ENCODE measurements around the gene DNAH6.
"Not testable (repeated sequence)": the region's sequence is repeated elsewhere in the genome, so short reads cannot be mapped to it uniquely, and the experiment has no call there.

DNAH6 gene

DNA sequence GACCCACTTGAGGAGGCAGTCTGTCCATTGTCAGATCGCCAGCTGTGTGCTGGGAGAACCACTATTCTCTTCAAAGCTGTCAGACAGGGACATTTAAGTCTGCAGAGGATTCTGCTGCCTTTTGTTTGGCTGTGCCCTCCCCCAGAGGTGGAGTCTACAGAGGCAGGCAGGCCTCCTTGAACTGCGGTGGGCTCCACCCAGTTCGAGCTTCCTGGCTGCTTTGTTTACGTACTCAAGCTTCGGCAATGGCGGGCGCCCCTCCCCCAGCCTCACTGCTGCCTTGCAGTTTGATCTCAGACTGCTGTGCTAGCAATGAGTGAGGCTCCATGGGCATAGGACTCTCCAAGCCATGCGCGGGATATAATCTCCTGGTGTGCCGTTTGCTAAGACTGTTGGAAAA lies 5.3 kb upstream of the DNAH6 start:
- not testable (repeated sequence) for DNase-seq (ENCODE audit: low read depth)

DNA sequence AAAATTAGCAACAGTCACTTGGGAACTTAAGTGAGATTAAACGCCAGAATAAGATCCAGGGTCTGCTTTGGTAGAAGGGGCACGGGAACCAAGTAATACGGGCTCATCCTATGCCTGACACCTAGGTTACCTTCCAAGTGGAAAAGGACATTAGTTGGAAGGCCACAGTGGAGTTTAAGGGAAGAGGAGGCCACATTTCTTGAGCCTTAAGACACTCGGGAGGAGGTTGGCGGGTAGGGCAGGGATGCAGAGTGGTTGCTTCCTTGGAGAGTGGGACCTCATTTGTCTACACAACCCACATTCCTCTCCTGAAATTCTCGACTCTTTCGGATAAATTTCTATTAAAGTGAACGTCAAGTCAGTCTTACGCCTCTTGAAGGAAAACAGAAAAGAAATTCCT lies 510 bp upstream of the DNAH6 start:
- DNase-seq (ENCODE audit: low read depth) = no peak

DNA sequence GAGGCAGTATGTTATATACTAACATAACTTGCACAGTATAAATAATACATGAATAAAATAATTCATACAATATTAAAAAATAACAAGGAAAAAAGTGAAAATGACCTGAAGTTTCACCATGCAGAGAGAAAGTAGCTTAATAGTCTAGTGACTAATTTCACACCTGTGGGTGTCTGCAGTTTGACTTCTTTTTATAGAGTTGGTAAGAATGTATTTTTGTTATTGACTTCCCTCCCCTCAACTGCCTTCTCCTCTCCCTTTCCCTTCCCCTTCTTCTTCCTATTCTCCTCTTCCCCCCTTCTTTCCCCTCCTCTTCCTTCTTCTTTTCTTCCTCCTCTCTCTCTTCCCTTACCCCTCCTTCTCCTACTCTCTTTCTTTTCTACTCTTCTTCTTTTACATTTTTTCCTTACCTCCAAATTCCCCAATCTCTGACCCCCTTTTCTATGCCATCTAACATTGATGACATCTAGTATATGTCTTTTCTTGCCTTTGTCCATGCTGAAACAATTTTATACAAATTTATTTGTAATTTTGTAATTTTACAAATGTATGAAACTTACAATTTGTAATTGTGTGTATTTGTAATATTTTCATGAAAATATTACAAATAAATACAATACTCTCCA lies 3.1 kb downstream of the DNAH6 start:
- DNase-seq (ENCODE audit: low read depth) = no peak

DNA sequence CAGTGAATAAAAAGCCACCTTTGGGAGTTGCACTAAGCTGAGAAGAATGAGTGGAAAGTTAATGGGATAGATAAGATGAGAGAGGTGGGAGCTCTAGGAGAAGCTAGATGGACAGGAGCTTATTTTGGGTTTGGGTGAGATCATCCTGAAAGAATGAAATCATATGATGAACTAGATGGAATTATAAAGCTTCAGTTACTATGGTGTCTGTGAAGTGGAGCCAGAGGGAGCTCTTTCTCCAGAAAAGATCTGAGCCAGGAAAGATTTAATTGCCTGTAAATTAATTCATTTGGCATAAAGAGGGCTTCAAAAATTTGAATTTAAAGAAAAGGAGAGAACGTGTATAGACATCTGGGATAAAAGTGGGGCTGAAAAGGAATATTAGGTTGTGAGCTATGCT lies 10.3 kb downstream of the DNAH6 start:
- no peak for DNase-seq (ENCODE audit: low read depth)

DNA sequence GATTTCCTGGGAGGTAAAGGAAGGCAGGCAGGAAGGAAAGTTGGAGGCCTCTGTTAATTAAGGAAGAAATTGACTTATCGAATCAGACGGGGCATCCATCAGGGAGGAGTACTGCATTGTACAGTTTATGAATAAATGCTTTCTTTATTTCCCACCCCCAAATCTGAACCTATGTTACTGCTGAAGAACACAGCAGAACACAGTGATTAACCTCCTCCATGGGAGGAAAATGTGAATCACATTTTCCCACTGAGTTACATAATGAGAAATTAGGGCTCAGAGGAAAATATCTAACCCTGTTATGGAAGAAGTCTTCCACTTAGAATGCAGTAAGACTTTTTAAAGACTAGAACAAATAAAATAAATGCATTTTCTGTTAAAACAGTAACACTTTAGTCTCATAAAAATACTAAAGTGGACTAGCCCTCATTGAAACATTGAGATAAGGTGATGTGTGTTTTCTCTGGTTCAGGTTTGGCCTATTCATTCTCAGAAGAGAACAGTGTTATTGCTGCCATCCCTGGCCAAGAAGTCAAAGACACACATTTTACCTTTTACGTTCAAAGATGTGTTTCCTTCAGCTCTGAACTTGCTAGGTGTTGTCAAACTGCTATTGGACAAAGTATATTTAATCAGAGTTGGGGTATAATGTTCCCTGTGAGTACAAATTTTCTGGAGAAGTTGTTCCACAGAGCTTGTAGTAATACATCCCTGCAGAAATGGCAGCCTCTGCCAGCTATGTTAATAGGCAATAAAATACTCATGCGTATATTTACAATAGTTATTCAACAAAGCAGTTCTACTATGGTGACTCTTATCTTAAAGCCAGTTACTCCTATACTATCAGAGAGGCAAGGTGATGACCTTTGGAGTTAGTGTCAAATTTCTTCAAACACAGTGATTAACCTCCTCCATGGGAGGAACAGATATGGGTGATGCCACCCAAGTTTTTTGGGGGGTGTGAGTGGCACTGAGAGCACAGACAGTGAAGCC lies 11.1 kb downstream of the DNAH6 start:
- no peak for DNase-seq (ENCODE audit: low read depth)

DNA sequence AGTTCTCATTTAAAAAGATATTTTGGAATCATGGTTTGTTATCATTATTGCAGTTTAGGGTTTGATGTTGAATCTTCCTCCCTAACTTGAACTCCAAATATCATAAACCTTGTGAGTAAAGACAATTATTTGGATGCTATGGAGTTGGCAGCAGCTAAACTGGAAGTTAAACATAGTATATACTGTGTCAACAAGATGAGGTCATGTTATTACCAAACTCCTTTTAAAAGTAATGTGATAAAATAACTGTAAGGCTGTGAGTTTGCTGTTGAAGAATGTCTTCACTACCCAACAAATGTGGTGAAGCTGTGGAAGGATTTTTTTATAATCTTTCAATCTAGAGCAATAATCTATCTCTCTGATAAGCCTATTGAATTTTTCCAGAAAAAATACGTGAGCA lies 16.0 kb downstream of the DNAH6 start:
- DNase-seq (ENCODE audit: low read depth) = no peak

DNA sequence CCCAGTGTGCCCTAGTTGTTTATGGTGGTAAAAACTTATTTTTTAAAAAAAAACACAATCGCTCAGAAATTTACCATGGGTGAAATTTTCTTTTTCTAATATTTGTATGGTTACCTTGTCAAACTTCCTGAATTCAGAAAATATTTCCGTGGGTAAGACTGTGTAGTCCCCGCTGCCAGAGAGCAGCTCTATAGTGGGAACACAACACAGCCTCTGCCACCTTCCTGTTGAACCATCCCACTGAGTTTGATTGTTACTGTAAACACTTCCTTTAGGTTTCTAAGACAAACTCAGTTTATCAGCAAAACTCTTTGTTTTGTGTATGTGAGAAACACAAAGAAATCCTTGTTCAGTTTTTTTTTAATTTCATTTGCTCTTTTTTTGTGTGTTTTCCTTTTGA lies 17.9 kb downstream of the DNAH6 start:
- no peak for DNase-seq (ENCODE audit: low read depth)

DNA sequence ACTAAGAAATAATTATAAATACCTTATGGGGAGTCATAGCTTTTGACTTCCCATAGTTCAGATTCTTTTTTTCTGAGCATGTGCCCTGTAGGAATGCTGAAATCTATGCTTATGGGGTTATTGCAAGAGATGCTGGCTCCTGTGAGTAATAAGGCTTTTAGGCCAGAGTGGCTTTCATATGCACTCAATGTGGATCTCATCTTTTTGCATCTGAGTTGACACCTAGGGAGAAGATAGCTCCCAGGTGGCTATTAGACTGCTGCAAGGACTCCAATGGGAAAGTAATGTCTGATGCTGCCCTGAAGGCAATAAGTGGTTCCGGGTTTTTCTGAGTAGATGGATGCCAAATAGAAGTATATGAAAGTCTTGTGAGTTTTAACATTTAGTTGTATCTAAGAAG lies 21.0 kb downstream of the DNAH6 start:
- no peak for DNase-seq (ENCODE audit: low read depth)

DNA sequence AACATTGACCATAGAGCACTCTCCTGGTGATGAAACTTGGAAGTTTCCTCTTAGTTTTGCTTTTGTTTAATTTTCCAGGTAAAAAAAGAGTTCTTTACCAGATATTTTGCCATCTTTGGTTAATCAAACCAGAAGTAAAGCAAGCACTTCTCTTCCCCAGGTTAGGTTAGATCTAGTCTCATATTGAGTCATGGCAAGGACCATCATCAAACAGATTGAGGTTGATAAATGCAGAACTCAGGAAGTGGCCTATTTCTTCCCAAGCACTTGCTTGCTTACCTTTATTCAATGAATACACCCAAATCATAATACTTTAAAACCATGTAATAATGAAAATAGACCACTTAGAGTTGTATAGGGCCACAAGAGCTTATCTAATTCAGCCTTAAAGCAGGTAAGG lies 23.4 kb downstream of the DNAH6 start:
- no peak for DNase-seq (ENCODE audit: low read depth)

DNA sequence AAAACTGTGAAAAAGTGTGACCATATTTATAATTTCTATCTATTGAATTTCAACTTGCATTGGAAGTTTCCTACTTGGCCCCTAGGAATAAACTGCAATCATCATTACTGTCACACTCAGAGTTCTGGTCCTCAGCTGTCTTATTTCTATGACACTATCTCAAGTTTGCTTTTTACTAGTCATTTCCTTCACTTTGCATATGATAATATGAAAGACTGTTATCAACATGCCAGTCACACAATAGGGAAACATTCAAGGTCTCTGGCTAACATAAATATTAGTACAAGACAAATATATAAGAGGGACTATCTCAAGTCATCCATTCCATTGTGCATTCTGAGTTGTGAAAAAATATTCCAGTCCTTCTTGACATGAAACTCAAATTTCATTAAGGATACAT lies 28.7 kb downstream of the DNAH6 start:
- no peak for DNase-seq (ENCODE audit: low read depth)

DNA sequence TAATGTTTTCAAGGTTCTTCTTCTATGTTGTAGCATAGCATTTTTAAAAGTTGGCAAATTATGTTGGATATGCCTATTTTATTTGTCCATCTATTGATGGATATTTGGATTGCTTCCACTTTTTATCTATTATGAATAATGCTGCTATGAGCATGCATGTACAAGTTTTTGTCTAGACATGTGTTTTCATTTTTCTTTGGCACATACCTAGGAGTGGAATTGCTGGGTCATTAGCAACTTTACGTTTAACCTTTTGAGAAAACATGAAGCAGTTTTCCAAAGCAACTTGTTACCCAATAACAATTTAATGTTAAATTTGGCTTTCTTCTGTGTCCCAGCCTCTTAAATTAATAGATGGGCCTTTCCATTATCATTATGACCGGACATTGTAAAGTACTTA lies 30.3 kb downstream of the DNAH6 start:
- no peak for DNase-seq (ENCODE audit: low read depth)

DNA sequence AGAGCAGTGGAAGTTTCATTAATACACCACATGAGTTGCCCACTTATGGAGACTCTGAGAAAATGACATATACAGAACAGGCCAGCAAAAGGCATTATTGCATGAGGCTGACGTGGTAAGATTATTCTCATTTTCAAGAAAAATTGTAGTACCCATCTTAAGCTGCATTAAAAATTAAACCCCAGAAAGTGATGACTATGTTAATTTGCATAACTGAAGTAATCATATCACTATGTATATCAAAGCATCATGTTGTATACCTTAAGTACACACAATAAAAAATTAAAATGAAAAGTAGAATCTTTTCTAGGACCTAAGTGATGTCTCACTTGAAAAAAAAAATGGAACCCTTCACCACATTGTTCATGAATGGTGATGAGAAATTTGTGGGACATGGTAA lies 32.0 kb downstream of the DNAH6 start:
- DNase-seq (ENCODE audit: low read depth) = no peak

DNA sequence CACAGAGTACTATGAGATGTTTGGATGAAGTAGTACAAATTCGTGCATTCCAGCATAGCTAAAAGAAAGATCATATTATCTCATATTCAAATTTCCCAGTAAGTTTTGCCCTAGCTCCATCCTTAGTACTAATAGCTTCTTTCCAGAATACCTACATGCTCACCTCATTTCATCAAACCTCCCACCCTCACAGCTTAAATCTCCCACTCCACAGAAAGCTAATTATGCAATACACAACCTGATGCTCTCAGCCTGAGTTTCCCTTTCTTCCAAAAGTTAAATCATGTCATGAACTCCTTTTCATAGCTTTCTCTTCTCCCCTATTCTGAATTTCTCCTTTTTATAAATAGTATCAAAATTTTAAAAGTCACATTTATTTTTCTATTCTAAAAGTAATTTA lies 34.6 kb downstream of the DNAH6 start:
- DNase-seq (ENCODE audit: low read depth) = no peak

DNA sequence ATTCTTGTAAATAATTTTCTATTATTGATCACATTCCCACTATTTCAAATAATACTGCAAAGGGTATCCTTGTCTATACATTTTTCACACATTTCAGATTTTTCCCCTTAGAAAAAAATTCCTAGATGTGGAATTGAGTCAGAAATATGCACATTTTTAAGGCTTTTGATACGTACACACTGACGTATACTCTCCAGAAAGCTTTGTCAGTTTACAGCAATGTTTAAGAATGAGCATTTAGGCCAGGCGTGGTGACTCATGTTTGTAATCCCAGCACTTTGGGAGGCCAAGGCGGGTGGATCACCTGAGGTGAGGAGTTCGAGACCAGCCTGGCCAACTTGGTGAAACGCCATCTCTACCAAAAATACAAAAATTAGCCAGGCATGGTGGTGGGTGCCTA lies 35.2 kb downstream of the DNAH6 start:
- not testable (repeated sequence) for DNase-seq (ENCODE audit: low read depth)

DNA sequence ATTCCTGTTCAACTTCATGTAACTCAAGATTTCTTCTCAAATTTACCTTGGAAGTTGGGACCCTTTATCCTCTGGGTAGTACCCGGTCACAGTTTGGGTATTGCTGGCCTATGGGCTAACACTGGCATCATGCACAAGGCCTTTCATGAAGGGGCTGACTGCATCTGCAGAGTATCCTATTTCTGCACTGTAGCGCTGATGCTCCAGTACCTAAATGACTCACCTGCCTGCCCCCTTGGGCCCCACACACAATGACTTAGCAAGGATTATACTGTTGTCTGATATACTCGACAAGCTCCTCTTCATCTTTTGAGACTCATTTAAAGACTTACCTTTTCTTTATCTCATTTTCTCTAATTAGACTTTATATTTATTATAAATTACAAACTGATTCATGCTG lies 39.9 kb downstream of the DNAH6 start:
- no peak for DNase-seq (ENCODE audit: low read depth)

DNA sequence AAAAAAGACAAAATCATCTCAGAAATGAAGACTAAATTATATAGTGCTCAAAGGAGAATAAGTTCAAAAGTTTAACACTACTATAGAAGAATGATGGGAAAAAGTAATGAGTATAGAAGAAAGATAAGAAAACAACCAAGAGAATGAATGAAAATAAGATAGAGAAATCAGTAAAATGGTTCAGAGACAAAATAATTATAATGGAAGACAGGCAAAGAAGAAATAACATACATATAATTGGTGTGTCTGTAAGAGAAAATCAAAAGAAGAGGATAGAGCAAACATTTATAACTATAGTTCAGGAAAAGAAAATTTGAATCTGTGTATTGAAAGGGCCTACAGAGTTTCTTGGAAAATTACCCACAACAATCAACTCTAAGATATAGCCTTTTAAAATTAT lies 43.5 kb downstream of the DNAH6 start:
- DNase-seq (ENCODE audit: low read depth) = no peak

DNA sequence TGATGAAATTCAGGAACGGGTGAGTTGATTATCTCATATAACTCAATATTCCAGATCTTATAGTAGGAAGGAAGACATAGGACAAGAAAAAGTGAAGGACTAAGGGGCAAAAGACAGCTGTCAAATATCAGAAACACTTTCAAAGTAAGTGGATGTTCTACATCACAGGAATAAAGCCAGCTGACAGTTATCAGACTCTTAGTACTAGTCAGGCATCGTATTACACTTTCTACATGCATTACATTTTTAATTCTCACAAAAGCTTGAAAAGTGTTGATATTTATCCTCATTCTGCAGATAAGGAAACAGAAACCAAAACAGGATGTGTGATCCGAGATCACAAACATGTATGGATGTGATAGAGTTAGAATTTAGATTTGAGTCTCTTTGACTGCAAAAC lies 63.4 kb downstream of the DNAH6 start:
- no peak for DNase-seq (ENCODE audit: low read depth)

DNA sequence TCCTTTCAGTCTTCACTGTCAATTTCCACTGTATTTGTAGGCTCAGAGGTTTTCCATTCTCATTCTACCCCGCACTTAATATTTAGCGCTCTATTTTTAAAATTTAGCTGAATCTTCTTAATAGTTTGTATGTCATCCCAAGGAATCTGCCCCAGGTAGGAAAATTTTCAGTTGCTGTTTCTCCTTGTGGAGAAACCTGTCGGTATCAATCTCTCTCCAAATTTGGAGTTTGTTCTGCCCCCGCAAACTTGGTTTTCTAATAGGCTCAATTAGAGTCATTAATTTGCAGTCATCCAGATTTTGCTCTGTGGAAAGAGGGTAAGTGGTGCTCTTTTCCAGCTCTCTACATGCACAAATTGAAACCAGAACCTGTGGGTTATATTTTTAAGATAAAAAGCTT lies 87.6 kb downstream of the DNAH6 start:
- DNase-seq (ENCODE audit: low read depth) = no peak

DNA sequence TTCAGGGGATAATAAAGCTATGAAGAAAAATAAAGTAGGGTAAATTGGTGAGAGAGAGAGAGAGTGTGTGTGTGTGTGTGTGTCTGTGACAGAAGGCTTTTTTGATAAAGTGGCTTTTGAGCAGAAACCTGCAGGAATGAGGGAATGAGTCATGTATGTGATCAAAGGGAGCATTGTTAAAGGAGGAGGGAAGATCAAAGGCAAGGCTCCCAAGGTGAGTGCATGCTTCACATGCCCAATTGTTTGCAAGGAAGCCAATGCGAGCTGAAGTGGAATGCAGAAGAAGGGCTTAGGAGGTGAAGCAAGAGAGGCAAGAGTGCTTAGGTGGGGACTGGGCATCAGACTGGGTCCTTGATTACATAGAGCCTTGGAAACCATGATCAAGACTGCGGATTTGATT lies 96.8 kb downstream of the DNAH6 start:
- no peak for DNase-seq (ENCODE audit: low read depth)

DNA sequence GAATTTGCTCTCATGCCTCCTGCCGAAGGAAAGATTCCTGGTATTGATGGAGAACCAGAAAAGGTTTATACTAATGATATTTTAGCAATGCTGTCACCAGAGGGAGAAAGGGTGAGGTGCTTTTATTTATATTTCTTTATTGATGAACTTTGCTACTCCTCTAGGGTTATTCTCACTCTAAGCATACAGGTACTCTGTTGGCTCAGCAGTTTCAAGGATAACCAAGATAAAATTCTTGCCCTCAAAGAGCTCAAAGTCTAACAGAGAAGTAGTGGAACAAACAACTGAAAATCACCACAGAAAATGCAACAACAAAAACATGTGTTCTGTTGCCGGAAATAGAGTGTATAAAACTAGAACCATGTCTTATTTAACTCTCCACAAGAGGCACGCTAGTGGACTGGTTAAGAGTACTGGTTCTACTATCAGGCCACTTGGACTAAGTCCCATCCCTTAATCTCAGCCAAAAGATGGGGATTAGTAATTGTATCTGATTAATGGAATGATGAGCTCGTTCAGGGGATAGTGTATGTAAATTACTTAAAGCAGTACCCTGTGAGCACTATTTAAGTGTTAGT lies 103.6 kb downstream of the DNAH6 start:
- DNase-seq (ENCODE audit: low read depth) = no peak

DNA sequence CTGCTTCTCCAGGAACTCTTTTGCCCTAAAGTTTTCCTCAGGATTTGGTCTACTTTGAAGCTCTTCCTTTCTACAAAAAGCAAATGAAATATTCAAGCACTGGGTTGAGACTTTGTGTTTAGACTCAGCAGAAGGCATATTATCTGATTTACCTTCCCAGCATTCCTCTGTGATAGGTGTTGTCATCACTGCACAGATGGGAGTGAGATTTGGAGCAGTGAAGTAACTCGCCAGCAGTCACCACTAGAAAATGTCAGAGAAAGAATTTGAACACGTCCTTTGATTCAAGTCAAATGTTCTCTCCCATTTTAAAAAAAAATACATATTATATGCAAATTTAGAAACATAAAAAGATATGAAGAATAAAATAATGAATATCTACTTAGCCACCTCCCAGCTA lies 112.2 kb downstream of the DNAH6 start:
- DNase-seq (ENCODE audit: low read depth) = no peak

DNA sequence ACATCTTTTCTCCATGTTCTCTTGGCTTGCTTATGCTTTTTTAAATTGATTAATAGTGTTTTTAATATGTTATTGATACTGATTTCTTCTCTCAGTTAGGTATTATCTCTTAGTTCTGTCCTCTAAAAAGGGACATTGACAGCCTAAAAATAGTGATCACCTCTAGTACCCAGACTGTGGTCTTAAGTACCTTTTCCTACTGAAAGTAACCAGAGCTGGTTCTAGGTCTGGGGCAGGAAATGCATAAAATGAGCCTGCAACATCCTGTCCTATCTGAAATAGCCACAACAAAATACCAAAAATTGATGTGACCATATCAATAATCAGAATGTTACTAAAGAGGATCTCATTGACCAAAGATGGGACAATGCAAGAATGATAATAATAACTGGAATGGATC lies 113.3 kb downstream of the DNAH6 start:
- no peak for DNase-seq (ENCODE audit: low read depth)

DNA sequence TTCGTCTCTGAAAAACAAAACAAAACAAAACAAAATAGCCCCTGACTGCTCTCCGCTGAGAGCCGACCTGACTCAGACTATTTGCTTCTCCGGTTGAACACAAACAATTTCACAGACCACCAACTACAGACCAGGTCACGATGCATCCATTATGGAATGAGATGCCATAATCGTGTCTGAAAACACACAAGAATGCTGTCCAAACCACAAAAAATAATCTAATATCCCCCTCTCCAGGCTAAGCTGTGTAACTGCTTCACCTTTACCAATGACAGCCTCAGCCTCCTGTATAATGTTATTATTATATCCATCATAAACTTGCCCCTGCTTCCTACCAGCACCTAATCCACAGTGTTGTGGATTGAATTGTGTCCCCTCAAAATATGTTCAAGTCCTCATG lies 114.7 kb downstream of the DNAH6 start:
- peak; percentile 9 for DNase-seq (ENCODE audit: low read depth)

Measured in GM04504 (cell line).